Caki2 (cell line): ENCODE results near the gene LYPD5. TPM values are rescaled to one million over a fixed set of nuclear protein-coding genes. Genes with fewer than 3 reads are reported as not detected.

ENCODE experiments used
- total RNA-seq: library from RNA; depleted of rRNA; stranded (reverse); fragments of >200 nt; shearing (Covaris generic); gene quantifications from 2 replicates; pipeline ENCODE4 v1.2.3, GENCODE V29; 2014; ENCODE audit warnings: low replicate concordance; rRNA removed

LYPD5 gene
- total RNA-seq, 1 experiment from 2014 or later: 9.5 TPM

Other genes starting within 250 kb of the LYPD5 start
- 53.5 and 73.0 TPM in 2 replicates for gene XRCC1, start 226.9 kb downstream of the LYPD5 start, total RNA-seq
- gene PINLYP, start 226.6 kb downstream of the LYPD5 start, total RNA-seq: 1.7 TPM in 1 of 2 replicates, not detected in the other
- 17.3 and 42.1 TPM in 2 replicates for gene IRGQ, start 206.3 kb downstream of the LYPD5 start, total RNA-seq
- gene ZNF576, start 205.9 kb downstream of the LYPD5 start, total RNA-seq: 43.9 and 55.1 TPM in 2 replicates
- gene SRRM5, start 190.4 kb downstream of the LYPD5 start, total RNA-seq: not detected in 2 replicates
- 125 and 136 TPM in 2 replicates for gene ZNF428, start 182.8 kb downstream of the LYPD5 start, total RNA-seq
- 15.0 and 16.7 TPM in 2 replicates for gene CADM4, start 162.6 kb downstream of the LYPD5 start, total RNA-seq
- 43.4 and 82.3 TPM in 2 replicates for gene PLAUR, start 132.3 kb downstream of the LYPD5 start, total RNA-seq
- gene IRGC, start 86.4 kb downstream of the LYPD5 start, total RNA-seq: not detected in 2 replicates
- 23.4 and 35.9 TPM in 2 replicates for gene SMG9, start 47.5 kb downstream of the LYPD5 start, total RNA-seq
- 10.7 and 15.4 TPM in 2 replicates for gene KCNN4, start 21.5 kb downstream of the LYPD5 start, total RNA-seq
- gene ZNF283, start 24.9 kb upstream of the LYPD5 start, total RNA-seq: 3.4 and 3.6 TPM in 2 replicates
- gene ZNF404, start 81.5 kb upstream of the LYPD5 start, total RNA-seq: not detected in 2 replicates
- gene ZNF45, start 132.8 kb upstream of the LYPD5 start, total RNA-seq: 25.6 and 31.6 TPM in 2 replicates
- 2.7 and 20.4 TPM in 2 replicates for gene ZNF221, start 148.8 kb upstream of the LYPD5 start, total RNA-seq
- gene ZNF155, start 181.7 kb upstream of the LYPD5 start, total RNA-seq: 10.3 and 13.5 TPM in 2 replicates
- 4.8 and 6.9 TPM in 2 replicates for gene ZNF230, start 200.5 kb upstream of the LYPD5 start, total RNA-seq
- gene ZNF222, start 222.9 kb upstream of the LYPD5 start, total RNA-seq: 8.2 and 9.8 TPM in 2 replicates
- 3.2 and 17.8 TPM in 2 replicates for gene ZNF223, start 249.6 kb upstream of the LYPD5 start, total RNA-seq